ENCODE data around the gene CXCL13.

DNA sequence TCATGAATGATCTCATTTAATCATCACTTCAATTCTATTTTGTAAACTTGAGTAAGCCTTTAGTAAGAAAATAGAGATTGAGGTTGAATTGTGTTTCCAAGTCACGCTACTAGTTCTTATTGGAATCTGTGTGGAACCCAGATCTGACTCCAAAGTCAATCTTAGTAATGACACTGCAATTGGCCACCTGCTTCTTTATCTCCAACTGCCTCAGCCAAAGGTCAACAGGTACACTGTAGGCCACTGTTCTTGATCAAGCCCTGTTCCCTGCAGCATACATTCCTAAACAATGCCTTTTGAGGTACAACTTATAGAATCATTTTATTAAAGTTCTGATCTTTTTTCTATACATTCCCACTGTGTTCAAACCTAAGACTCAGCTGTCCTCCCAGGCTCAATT lies 45.5 kb upstream of the CXCL13 start:
- TF ChIP-seq CTCF (IDR thresholded peaks at IDR 0.05) (no peak), POLR2A (IDR thresholded peaks at IDR 0.05) (no peak)

Measured in lower leg skin (tissue), 3 donors.